ENCODE measurements around the gene ITPR2. TPM values are rescaled to one million over a fixed set of nuclear protein-coding genes. Genes with fewer than 3 reads are reported as not detected.

Gene ITPR2
- total RNA-seq, 2 experiments from 2014 or later = 25.6 to 44.7 TPM

GRCh38 chr12:26622601-26623000, 210.4 kb downstream of the ITPR2 start:
- Histone ChIP-seq H3K36me3 (ENCODE audit: insufficient read depth, low read length) (0 out of 2 replicates have a peak, but pooled peaks cover 6% of the 10 kb centered on the region), H3K4me2 (ENCODE audit: low read length) (no peak overlapping the region), H3K4me1 (ENCODE audit: insufficient read depth, low read length, poor library complexity, severe bottlenecking) (no peaks in the 10 kb centered on the region), H3K79me2 (ENCODE audit: insufficient read depth, low read depth, low read length) (no peaks in the 10 kb centered on the region), H2AFZ (ENCODE audit: low read length) (no peak overlapping the region), H3K27ac (ENCODE audit: low read depth, low read length, poor library complexity, severe bottlenecking) (no peak overlapping the region), H4K20me1 (ENCODE audit: insufficient read depth, low read length) (no peaks in the 10 kb centered on the region), H3K9me2 (ENCODE audit: insufficient read depth, low read length) (no peaks in the 10 kb centered on the region), H3K9me3 (ENCODE audit: low read length) (no peaks in the 10 kb centered on the region), H3K4me3 (ENCODE audit: low read depth, low read length, poor library complexity, severe bottlenecking) (no peak overlapping the region)
- intact Hi-C loops (cut with micrococcal nuclease; ENCODE audit: unreplicated experiment) = no loop called here
- no peak for TF ChIP-seq EZH2phosphoT487 (IDR thresholded peaks at IDR 0.05; ENCODE audit: borderline replicate concordance, low read depth, low read length)
- TF ChIP-seq CTCF (conservative IDR thresholded peaks at IDR 0.05; ENCODE audit: low read length) = no peak
- POLR2A ChIA-PET = no interaction called here
- BruUV-seq (replicated peaks) = no TSS peak
- CTCF ChIA-PET (ENCODE audit: unreplicated experiment) = no interaction called here
- no peak for DNase-seq (ENCODE audit: low spot score)

- CTCF ChIA-PET (ENCODE audit: unreplicated experiment) = no interaction called here
- no peak for TF ChIP-seq EZH2phosphoT487 (IDR thresholded peaks at IDR 0.05; ENCODE audit: borderline replicate concordance, low read depth, low read length)
- TF ChIP-seq CTCF (conservative IDR thresholded peaks at IDR 0.05; ENCODE audit: low read length) = no peak
- H2AFZ ChIP-seq (ENCODE audit: low read length) = no peak overlapping the region
- H3K9me2 ChIP-seq (ENCODE audit: insufficient read depth, low read length) = no peaks in the 10 kb centered on the region
- no peak overlapping the region for H3K27ac ChIP-seq (ENCODE audit: low read depth, low read length, poor library complexity, severe bottlenecking)
- intact Hi-C loops (cut with micrococcal nuclease; ENCODE audit: unreplicated experiment) = no loop called here
- H3K4me3 ChIP-seq (ENCODE audit: low read depth, low read length, poor library complexity, severe bottlenecking) = no peak overlapping the region
- no peaks in the 10 kb centered on the region for H3K4me1 ChIP-seq (ENCODE audit: insufficient read depth, low read length, poor library complexity, severe bottlenecking)
- H3K36me3 ChIP-seq (ENCODE audit: insufficient read depth, low read length) = 0 out of 2 replicates have a peak, but pooled peaks cover 6% of the 10 kb centered on the region
- no peaks in the 10 kb centered on the region for H3K9me3 ChIP-seq (ENCODE audit: low read length)
- no peak overlapping the region for H3K4me2 ChIP-seq (ENCODE audit: low read length)
- POLR2A ChIA-PET = no interaction called here
- H4K20me1 ChIP-seq (ENCODE audit: insufficient read depth, low read length) = no peaks in the 10 kb centered on the region
- no peak for DNase-seq (ENCODE audit: low spot score)
- BruUV-seq (replicated peaks) = no TSS peak
- no peaks in the 10 kb centered on the region for H3K79me2 ChIP-seq (ENCODE audit: insufficient read depth, low read depth, low read length)
Measured at GRCh38 chr12:26621932-26622331, 211.1 kb downstream of the ITPR2 start.

GRCh38 chr12:26620907-26621306, 212.1 kb downstream of the ITPR2 start:
- 0 out of 2 replicates have a peak, but pooled peaks cover 6% of the 10 kb centered on the region for H3K36me3 ChIP-seq (ENCODE audit: insufficient read depth, low read length)
- BruUV-seq (replicated peaks) = no TSS peak
- H2AFZ ChIP-seq (ENCODE audit: low read length) = no peak overlapping the region
- H3K4me1 ChIP-seq (ENCODE audit: insufficient read depth, low read length, poor library complexity, severe bottlenecking) = no peaks in the 10 kb centered on the region
- no peak for TF ChIP-seq EZH2phosphoT487 (IDR thresholded peaks at IDR 0.05; ENCODE audit: borderline replicate concordance, low read depth, low read length)
- TF ChIP-seq CTCF (conservative IDR thresholded peaks at IDR 0.05; ENCODE audit: low read length) = no peak
- DNase-seq (ENCODE audit: low spot score) = no peak
- no peaks in the 10 kb centered on the region for H3K79me2 ChIP-seq (ENCODE audit: insufficient read depth, low read depth, low read length)
- no peak overlapping the region for H3K27ac ChIP-seq (ENCODE audit: low read depth, low read length, poor library complexity, severe bottlenecking)
- intact Hi-C loops (cut with micrococcal nuclease; ENCODE audit: unreplicated experiment) = no loop called here
- H3K4me2 ChIP-seq (ENCODE audit: low read length) = no peak overlapping the region
- ChIA-PET POLR2A (interaction anchor here (0.5 kb wide), 1 partner anchor 14 kb away, joined by 6 read pairs; no protein-coding TSS in a partner anchor), CTCF (ENCODE audit: unreplicated experiment) (no interaction called here)
- H3K4me3 ChIP-seq (ENCODE audit: low read depth, low read length, poor library complexity, severe bottlenecking) = no peak overlapping the region
- no peaks in the 10 kb centered on the region for H3K9me2 ChIP-seq (ENCODE audit: insufficient read depth, low read length)
- H4K20me1 ChIP-seq (ENCODE audit: insufficient read depth, low read length) = no peaks in the 10 kb centered on the region
- no peaks in the 10 kb centered on the region for H3K9me3 ChIP-seq (ENCODE audit: low read length)
